HPDE6-E6E7 (cell line): Measurements from ENCODE around the gene STXBP2.
A peak's percentile ranks its signal among the peaks of the same experiment; 100 is the strongest.

Experiments used
- DNase-seq: peaks from one replicate; pipeline ENCODE4 v3.0.0; 2011; ENCODE audit warnings: missing footprints; ENCODE audit errors: extremely low spot score

Gene STXBP2

GRCh38 chr19:7650148-7650547, 13.2 kb downstream of the STXBP2 start:
- no peak for DNase-seq

- peak; percentile 73 for DNase-seq
These were observed 15.2 kb downstream of the STXBP2 start for GRCh38 chr19:7652061-7652641.

- DNase-seq: no peak
These were observed 17.5 kb downstream of the STXBP2 start for GRCh38 chr19:7654401-7654800.

GRCh38 chr19:7655581-7655980, 18.7 kb downstream of the STXBP2 start:
- DNase-seq: no peak

GRCh38 chr19:7657131-7657751, 20.3 kb downstream of the STXBP2 start:
- DNase-seq: no peak

- no peak for DNase-seq
These were observed 21.3 kb downstream of the STXBP2 start for GRCh38 chr19:7658219-7658686.

GRCh38 chr19:7661744-7662538, 25.0 kb downstream of the STXBP2 start:
- no peak for DNase-seq

- DNase-seq: no peak
These were observed 25.7 kb downstream of the STXBP2 start for GRCh38 chr19:7662657-7663056.

- DNase-seq: no peak
These were observed 26.8 kb downstream of the STXBP2 start for GRCh38 chr19:7663706-7664105.

GRCh38 chr19:7665076-7665475, 28.2 kb downstream of the STXBP2 start:
- no peak for DNase-seq

- no peak for DNase-seq
These were observed 31.9 kb downstream of the STXBP2 start, which contains the start of gene RETN for GRCh38 chr19:7668842-7669241. Gene RETN (plus strand): TSS chr19:7669049. CDS start chr19:7669327, 278 bp downstream.

- DNase-seq: no peak
These were observed 32.7 kb downstream of the STXBP2 start for GRCh38 chr19:7669641-7670040.

GRCh38 chr19:7670150-7670783, 33.4 kb downstream of the STXBP2 start:
- no peak for DNase-seq

- DNase-seq: no peak
These were observed 33.9 kb downstream of the STXBP2 start for GRCh38 chr19:7670790-7671189.

- DNase-seq: no peak
These were observed 35.6 kb downstream of the STXBP2 start for GRCh38 chr19:7672522-7672921.

- DNase-seq: peak; percentile 50
These were observed 37.4 kb downstream of the STXBP2 start for GRCh38 chr19:7674010-7675005.

- DNase-seq: no peak
These were observed 39.5 kb downstream of the STXBP2 start for GRCh38 chr19:7676376-7676775.

- no peak for DNase-seq
These were observed 39.9 kb downstream of the STXBP2 start, which contains the start of gene MCEMP1 for GRCh38 chr19:7676854-7677253. Gene MCEMP1 (plus strand): TSS chr19:7677090. CDS start chr19:7677121, 31 bp downstream.

GRCh38 chr19:7677669-7678311, 40.9 kb downstream of the STXBP2 start:
- no peak for DNase-seq

GRCh38 chr19:7678971-7679751, 42.3 kb downstream of the STXBP2 start:
- no peak for DNase-seq
